Brain pericyte (primary cell): Measurements from ENCODE around the gene SAC3D1.
"Not testable (repeated sequence)": the region's sequence is repeated elsewhere in the genome, so short reads cannot be mapped to it uniquely, and the experiment has no call there.

Source experiments
- DNase-seq: peaks from one replicate; pipeline ENCODE4 v3.0.0-alpha.2; 2012; ENCODE audit warnings: low read depth, low spot score

Gene SAC3D1

GRCh38 chr11:65040847-65041622 is at the start of gene SAC3D1:
Gene SAC3D1, plus strand, starts transcription at chr11:65041210. Its CDS starts 83 bp downstream, at chr11:65041293.
- DNase-seq, result peak; percentile 81

DNA sequence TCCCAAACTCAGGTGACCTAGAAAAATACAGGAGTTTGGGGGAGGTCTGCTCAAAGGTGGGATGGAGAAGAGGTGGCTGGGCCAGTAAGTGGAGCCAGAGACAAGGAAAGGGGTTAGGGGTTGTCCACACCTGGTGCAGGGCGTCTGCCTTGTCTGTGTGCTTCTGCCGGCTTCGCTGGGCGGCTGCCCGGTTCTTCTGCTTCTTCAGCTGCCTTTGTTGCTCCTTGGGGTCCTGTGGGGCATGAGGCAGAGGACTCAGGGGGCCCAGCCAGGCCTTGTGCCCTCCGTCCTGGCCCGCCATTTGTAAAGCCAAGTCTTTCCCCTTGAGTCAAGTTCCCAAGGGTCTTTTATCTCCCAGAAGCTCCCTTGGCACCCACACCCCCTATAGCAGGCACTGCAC is 46.7 kb upstream of the SAC3D1 start:
- DNase-seq, result no peak

DNA sequence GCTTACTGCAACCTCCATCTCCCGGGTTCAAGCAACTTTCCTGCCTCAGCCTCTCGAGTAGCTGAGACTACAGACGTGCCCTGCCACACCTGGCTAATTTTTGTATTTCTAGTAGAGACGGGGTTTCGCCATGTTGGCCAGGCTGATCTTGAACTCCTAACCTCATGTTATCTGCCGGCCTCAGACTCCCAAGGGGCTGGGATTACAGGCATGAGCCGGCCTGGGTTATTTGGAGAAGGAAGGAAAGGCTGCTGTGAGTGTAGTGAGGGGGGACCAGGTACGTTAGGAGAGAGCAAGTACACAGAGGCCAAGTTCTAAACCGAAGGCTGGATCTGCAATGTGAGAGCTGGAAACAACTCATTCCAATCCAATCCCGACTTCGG is 44.7 kb upstream of the SAC3D1 start:
- no peak for DNase-seq

GRCh38 chr11:64996710-64997380 is 44.2 kb upstream of the SAC3D1 start, which contains the start of gene BATF2:
Gene BATF2, minus strand, starts transcription at chr11:64996971. Its CDS starts 57 bp downstream, at chr11:64996914.
- no peak for DNase-seq

- no peak for DNase-seq
Measured at GRCh38 chr11:64998141-64998540, 42.9 kb upstream of the SAC3D1 start.

DNA sequence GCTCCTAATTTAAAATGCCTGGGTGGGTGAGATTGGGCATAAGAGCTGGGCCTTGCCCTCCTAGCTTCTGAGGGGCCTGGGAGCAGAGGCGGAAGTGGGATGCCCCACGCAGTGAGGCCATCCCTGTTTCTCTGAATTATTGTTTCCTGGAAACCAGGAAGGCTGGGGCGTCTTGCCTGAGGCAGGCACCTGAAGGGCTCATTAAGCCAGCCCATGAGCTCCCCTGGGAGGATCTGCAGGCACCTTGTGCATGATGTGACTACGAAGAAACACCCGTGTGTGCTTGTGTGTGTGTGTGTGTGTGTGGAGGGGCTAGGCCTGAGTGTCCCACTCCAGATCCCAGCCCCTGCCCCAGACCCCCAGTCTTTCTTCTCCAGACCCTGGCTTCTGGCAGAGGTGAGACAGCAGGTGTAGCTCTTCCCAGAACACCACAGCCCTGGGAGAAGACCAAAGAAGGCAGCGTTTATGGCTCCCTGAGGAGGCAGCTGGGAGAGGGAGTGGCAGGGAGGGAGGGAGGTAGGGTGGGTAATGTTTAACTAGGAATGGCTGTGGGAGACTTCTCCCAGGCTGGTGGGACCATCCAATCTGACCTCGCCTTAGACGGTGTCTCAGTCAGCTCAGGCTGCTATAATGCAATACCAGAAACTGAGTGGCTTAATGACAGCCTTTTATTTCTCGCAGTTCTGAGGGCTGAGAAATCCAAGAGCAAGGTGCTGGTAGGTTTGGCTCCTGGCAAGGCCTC is 42.1 kb upstream of the SAC3D1 start:
- DNase-seq, result no peak

- no peak for DNase-seq
Measured at GRCh38 chr11:64999478-64999877, 41.5 kb upstream of the SAC3D1 start.

GRCh38 chr11:65002706-65003105 is 38.3 kb upstream of the SAC3D1 start:
- DNase-seq, result no peak

- no peak for DNase-seq
Measured at GRCh38 chr11:65003282-65003681, 37.7 kb upstream of the SAC3D1 start.

DNA sequence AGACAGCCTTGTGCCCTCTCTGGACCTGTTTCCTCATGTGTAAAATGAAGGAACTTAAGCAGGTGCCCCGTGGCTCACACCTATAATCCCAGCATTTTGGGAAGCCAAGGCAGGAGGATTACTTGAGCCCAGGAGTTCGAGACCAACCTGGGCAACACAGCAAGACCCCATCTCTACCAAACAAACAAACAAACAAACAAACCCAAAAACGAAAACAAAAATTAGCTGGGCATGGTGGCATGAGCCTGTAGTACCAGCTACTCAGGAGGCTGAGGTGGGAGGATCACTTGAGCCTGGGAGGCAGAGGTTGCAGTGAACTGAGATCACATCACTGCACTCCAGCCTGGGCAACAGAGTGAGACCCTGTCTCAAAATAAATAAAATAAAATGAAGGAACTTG is 37.0 kb upstream of the SAC3D1 start:
- not testable (repeated sequence) for DNase-seq

DNA sequence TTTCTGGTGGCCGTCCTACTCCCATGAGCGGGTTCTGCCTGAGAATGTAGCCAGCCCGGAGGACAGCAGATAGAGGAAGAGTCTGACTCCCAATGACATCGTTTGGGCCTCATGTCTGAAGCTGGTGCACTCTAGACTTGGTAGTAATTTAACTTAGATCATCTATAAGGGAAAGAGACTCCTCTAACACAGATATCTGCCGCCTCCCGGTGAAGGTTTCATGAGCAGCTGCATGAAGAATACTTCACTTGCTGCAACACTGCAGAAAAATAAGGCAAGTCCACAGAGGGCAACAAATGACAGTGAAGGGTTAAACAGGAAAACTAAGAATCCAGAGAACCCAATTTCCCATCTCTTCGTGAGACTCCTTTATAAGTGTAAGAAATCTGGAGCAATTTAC is 33.0 kb upstream of the SAC3D1 start:
- DNase-seq, result no peak

- DNase-seq, result no peak
Measured at GRCh38 chr11:65008873-65009272, 32.1 kb upstream of the SAC3D1 start.

DNA sequence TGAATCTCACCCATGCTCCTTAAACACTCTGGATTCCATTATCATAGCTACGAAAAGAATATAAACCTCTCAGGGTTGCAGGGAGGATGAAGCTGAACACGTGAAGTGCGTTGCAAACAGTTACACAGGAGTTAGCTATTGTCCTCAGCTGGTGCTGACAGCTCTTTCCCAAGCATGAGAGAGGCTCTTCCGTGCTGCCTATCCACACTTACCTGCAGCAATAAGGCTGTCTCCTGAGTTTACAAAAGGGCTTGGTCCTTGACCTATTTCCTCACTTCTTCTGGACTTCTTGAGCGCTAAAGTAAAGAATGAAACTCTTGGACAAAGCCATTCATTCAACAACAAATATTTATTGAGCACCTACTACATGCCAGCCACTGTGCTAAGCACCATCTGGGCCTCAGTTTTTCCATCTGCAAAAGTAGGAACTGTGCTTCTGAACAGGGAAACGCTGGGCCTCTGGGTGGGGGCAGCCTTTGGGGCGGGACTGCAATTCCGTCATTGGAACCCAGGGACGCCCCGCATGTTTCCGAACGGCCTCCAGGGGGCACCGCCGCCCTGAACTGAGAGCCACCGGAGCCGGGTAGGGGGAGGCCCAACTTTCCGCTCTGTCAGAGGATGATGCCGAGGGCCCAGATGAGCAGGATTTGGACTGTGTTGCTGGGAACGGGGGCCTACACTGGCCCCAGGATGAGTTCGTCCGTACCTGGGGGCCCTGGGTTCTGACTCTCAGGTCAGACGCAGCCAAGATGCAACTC is 27.7 kb upstream of the SAC3D1 start:
- DNase-seq, result peak; percentile 53

GRCh38 chr11:65013888-65014725 is 26.9 kb upstream of the SAC3D1 start, which contains the start of gene ARL2:
Gene ARL2, plus strand, starts transcription at chr11:65014160. Its CDS starts 48 bp downstream, at chr11:65014208.
- peak; percentile 67 for DNase-seq

DNA sequence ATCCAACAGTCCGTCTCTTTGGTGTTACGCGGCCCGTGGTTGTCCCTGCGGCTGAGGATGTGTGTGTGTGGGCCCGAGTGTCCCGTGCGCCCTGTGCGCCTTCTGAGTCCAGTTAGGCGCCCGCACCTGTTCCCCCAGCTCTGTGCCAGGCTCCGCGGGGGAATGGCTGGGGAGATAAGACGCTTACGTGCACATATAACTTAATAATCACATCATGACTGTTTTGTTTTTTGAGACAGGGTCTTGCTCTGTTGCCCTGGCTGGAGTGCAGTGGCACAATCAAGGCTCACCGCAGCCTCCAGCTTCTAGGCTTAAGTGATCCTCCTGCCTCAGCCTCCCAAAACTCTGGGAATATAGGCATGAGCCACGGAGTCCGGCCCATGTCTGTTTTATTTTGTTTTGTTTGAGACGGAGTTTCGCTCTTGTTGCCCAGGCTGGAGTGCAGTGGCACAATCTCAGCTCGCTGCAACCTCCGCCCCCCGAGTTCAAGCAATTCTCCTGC is 26.2 kb upstream of the SAC3D1 start:
- DNase-seq, result no peak

DNA sequence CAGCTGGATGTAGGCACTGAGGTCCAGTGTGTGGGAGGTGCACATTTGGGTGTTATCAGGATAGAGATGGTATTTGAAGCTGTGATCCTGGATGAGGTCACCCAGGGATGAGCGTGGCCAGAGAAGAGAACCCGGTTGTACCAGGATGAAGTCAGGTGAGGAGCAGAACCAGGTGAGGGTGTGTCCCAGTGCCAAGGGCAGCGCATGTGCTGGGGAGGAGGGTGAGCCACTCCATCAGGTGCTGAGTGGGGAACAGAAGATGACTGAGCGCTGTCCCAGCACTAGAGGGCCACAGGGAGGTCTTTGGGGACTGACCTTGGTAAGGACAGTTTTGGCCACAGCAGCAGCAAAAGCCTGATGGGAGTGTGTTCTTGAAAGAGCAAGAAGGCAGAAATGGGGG is 24.3 kb upstream of the SAC3D1 start:
- no peak for DNase-seq

- DNase-seq, result no peak
Measured at GRCh38 chr11:65017937-65018336, 23.1 kb upstream of the SAC3D1 start.

GRCh38 chr11:65019824-65020223 is 21.2 kb upstream of the SAC3D1 start:
- no peak for DNase-seq

DNA sequence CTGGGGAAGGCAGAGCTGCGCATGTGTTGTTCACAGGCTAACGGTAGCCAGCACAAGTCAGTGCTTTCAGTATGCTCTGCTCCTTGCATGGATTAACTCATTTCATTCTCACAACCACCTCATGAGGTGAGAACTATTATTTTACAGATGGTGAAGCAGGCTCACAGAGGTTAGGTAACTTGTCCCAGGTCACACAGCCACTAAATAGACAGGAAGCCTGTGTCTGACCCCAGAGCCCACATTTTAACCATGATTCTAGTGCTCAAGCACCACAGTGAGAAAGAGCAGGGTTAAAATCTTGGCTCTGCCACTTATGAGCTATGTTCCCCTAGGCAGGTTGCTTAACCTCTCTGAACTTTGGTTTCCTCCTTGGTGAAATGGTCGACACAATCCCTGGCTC is 20.0 kb upstream of the SAC3D1 start:
- no peak for DNase-seq

- no peak for DNase-seq
Measured at GRCh38 chr11:65021509-65021908, 19.5 kb upstream of the SAC3D1 start.
